Measurements from ENCODE around the gene TMEM178B.

Gene TMEM178B

DNA sequence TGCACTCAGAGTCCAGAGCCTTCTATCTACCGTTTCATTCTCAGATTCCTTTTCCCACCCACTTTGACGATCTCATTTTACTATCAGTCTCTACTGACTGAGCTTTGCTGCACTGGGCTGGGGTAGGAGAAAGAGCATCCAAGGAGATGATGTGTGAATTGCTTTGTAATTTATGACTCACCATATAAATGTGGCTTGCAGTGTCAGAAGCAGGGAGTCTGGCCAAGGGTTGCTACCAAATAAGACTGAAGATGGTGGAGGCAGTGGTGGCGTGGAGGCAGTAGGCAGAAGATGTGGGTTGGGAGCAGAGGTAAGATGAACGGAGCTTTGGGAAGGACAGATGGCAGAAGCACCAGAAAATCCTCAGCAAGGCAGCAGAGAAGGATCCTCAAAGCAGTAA, 404.0 kb downstream of the TMEM178B start:
- TF ChIP-seq POLR2AphosphoS5 (IDR thresholded peaks at IDR 0.05; ENCODE audit: borderline replicate concordance, low read depth, low read length) (no peak), FOXP2 (optimal IDR thresholded peaks at IDR 0.05; ENCODE audit: control extremely low read depth, extremely low read length, insufficient read depth) (no peak), EZH2 (IDR thresholded peaks at IDR 0.05) (no peak)
- no peaks in the 10 kb centered on the region for H3K36me3 ChIP-seq (ENCODE audit: insufficient read depth, low read length)
- no peak overlapping the region for H3K9ac ChIP-seq (ENCODE audit: insufficient read length)
- H3K9me3 ChIP-seq (ENCODE audit: low read depth, low read length) = no peaks in the 10 kb centered on the region
- no peak for DNase-seq (ENCODE audit: low read depth, low spot score)
- H3K27ac ChIP-seq = no peak overlapping the region
- no peak overlapping the region for H3K4me3 ChIP-seq

GRCh38 chr7:141478845-141479244, 405.0 kb downstream of the TMEM178B start:
- Histone ChIP-seq H3K27ac (no peak overlapping the region), H3K36me3 (ENCODE audit: insufficient read depth, low read length) (no peaks in the 10 kb centered on the region), H3K9ac (ENCODE audit: insufficient read length) (no peak overlapping the region), H3K4me3 (no peak overlapping the region), H3K9me3 (ENCODE audit: low read depth, low read length) (no peaks in the 10 kb centered on the region)
- no peak for DNase-seq (ENCODE audit: low read depth, low spot score)
- TF ChIP-seq POLR2AphosphoS5 (IDR thresholded peaks at IDR 0.05; ENCODE audit: borderline replicate concordance, low read depth, low read length) = no peak
- no peak for TF ChIP-seq FOXP2 (optimal IDR thresholded peaks at IDR 0.05; ENCODE audit: control extremely low read depth, extremely low read length, insufficient read depth)
- TF ChIP-seq EZH2 (IDR thresholded peaks at IDR 0.05) = no peak

DNA sequence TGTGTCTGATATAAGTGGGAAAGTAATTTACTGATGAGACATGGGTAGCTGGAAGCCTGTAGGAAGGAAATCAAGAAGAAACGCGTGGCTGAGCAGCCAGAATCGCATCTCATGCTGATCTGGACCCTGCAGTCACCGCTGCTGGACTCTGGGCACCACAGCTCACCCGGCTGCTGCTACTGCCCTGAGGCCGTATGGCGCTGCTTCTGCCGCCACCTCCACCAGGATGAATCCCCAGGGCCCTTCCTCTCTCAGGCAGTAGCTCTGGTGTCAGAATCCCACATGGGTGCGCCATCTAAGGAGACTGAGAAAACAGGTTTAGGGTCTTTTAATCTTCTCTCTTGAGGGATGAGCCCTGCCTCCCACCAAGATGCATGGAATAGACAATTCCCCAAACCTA, 407.1 kb downstream of the TMEM178B start:
- H3K9ac ChIP-seq (ENCODE audit: insufficient read length) = no peak overlapping the region
- DNase-seq (ENCODE audit: low read depth, low spot score) = no peak
- H3K27ac ChIP-seq = no peak overlapping the region
- H3K36me3 ChIP-seq (ENCODE audit: insufficient read depth, low read length) = no peaks in the 10 kb centered on the region
- TF ChIP-seq POLR2AphosphoS5 (IDR thresholded peaks at IDR 0.05; ENCODE audit: borderline replicate concordance, low read depth, low read length) (no peak), FOXP2 (optimal IDR thresholded peaks at IDR 0.05; ENCODE audit: control extremely low read depth, extremely low read length, insufficient read depth) (no peak), EZH2 (IDR thresholded peaks at IDR 0.05) (no peak)
- no peaks in the 10 kb centered on the region for H3K9me3 ChIP-seq (ENCODE audit: low read depth, low read length)
- H3K4me3 ChIP-seq = no peak overlapping the region

DNA sequence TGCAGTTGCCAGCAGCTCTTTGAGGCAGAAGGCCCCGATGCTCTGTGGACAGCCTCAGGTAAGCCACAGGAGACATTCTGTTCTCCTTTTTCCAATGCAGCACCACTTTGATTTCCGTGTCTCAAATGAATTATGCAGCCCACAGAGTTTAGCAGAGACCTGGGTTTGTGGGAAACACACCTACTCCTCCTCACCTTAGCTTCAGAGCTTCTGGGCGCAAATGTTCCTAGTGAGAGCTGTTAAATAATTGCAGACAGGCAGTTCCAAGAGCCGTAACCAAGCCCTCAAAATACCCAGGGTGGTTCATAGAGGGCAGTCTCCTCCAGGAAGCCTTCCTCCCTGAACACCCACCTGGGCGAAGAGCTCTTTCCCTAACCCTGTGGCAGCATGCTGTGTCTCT, 408.1 kb downstream of the TMEM178B start:
- Histone ChIP-seq H3K9ac (ENCODE audit: insufficient read length) (no peak overlapping the region), H3K9me3 (ENCODE audit: low read depth, low read length) (no peaks in the 10 kb centered on the region), H3K36me3 (ENCODE audit: insufficient read depth, low read length) (no peaks in the 10 kb centered on the region), H3K4me3 (no peak overlapping the region), H3K27ac (no peak overlapping the region)
- no peak for TF ChIP-seq EZH2 (IDR thresholded peaks at IDR 0.05)
- no peak for DNase-seq (ENCODE audit: low read depth, low spot score)

GRCh38 chr7:141483044-141483443, 409.2 kb downstream of the TMEM178B start:
- TF ChIP-seq POLR2AphosphoS5 (IDR thresholded peaks at IDR 0.05; ENCODE audit: borderline replicate concordance, low read depth, low read length) = no peak
- no peak for TF ChIP-seq EZH2 (IDR thresholded peaks at IDR 0.05)
- TF ChIP-seq FOXP2 (optimal IDR thresholded peaks at IDR 0.05; ENCODE audit: control extremely low read depth, extremely low read length, insufficient read depth) = no peak
- no peaks in the 10 kb centered on the region for H3K9me3 ChIP-seq (ENCODE audit: low read depth, low read length)
- H3K9ac ChIP-seq (ENCODE audit: insufficient read length) = no peak overlapping the region
- no peak overlapping the region for H3K27ac ChIP-seq
- H3K36me3 ChIP-seq (ENCODE audit: insufficient read depth, low read length) = no peaks in the 10 kb centered on the region
- H3K4me3 ChIP-seq = no peak overlapping the region
- no peak for DNase-seq (ENCODE audit: low read depth, low spot score)

DNA sequence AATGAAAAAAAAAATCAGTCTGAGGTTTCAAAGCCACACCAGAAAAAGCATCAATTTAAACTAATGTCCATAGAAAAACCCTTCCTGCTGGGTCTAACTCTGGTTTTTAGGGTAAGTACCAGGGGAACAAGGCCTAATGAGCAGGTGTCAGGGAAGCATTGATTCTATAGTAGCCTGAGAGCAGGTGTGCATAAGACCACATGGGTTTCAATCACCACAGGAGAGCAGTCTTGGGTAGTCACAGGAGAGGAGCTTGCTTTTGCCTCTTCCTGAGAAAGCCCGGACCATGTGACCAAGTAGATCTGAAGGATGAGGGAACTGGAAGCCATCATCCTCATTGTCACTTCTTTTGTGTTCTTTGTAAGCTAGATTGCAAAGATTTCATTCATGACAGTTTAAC, 411.0 kb downstream of the TMEM178B start:
- Histone ChIP-seq H3K27ac (no peak overlapping the region), H3K36me3 (ENCODE audit: insufficient read depth, low read length) (no peaks in the 10 kb centered on the region), H3K9ac (ENCODE audit: insufficient read length) (no peak overlapping the region), H3K9me3 (ENCODE audit: low read depth, low read length) (no peaks in the 10 kb centered on the region), H3K4me3 (no peak overlapping the region)
- DNase-seq (ENCODE audit: low read depth, low spot score) = no peak
- no peak for TF ChIP-seq FOXP2 (optimal IDR thresholded peaks at IDR 0.05; ENCODE audit: control extremely low read depth, extremely low read length, insufficient read depth)
- TF ChIP-seq EZH2 (IDR thresholded peaks at IDR 0.05) = no peak
- TF ChIP-seq POLR2AphosphoS5 (IDR thresholded peaks at IDR 0.05; ENCODE audit: borderline replicate concordance, low read depth, low read length) = no peak

- TF ChIP-seq EZH2 (IDR thresholded peaks at IDR 0.05) (no peak), FOXP2 (optimal IDR thresholded peaks at IDR 0.05; ENCODE audit: control extremely low read depth, extremely low read length, insufficient read depth) (no peak), POLR2AphosphoS5 (IDR thresholded peaks at IDR 0.05; ENCODE audit: borderline replicate concordance, low read depth, low read length) (no peak)
- no peak overlapping the region for H3K27ac ChIP-seq
- no peak for DNase-seq (ENCODE audit: low read depth, low spot score)
- H3K36me3 ChIP-seq (ENCODE audit: insufficient read depth, low read length) = no peaks in the 10 kb centered on the region
- no peak overlapping the region for H3K9ac ChIP-seq (ENCODE audit: insufficient read length)
- H3K9me3 ChIP-seq (ENCODE audit: low read depth, low read length) = no peaks in the 10 kb centered on the region
- H3K4me3 ChIP-seq = no peak overlapping the region
These were observed 413.1 kb downstream of the TMEM178B start for GRCh38 chr7:141486959-141487358.

DNA sequence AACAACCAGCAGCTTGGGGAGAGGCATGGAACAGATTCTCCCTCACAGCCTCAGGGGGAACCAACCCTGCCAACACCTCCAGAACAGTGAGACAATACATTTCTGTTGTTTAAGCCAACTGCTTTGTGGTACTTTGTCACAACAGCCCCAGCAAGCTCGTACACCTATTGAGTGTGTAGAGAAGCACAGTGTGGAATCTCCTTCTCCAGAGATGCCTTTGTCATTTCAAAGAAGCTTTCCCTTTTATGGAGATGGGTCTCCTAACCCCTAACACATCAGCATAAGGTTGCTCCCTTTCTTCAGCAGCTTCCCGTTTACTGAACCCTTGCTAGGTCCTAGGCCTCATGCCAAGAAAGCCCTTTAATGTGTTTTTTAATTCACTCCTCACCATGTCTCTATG, 416.6 kb downstream of the TMEM178B start:
- no peak for DNase-seq (ENCODE audit: low read depth, low spot score)
- TF ChIP-seq FOXP2 (optimal IDR thresholded peaks at IDR 0.05; ENCODE audit: control extremely low read depth, extremely low read length, insufficient read depth) = no peak
- TF ChIP-seq EZH2 (IDR thresholded peaks at IDR 0.05) = no peak
- TF ChIP-seq POLR2AphosphoS5 (IDR thresholded peaks at IDR 0.05; ENCODE audit: borderline replicate concordance, low read depth, low read length) = no peak
- H3K9ac ChIP-seq (ENCODE audit: insufficient read length) = no peak overlapping the region
- no peaks in the 10 kb centered on the region for H3K36me3 ChIP-seq (ENCODE audit: insufficient read depth, low read length)
- no peak overlapping the region for H3K27ac ChIP-seq
- H3K4me3 ChIP-seq = no peak overlapping the region
- no peaks in the 10 kb centered on the region for H3K9me3 ChIP-seq (ENCODE audit: low read depth, low read length)

GRCh38 chr7:141495057-141495456, 421.2 kb downstream of the TMEM178B start:
- H3K27ac ChIP-seq = no peak overlapping the region
- TF ChIP-seq POLR2AphosphoS5 (IDR thresholded peaks at IDR 0.05; ENCODE audit: borderline replicate concordance, low read depth, low read length) (no peak), EZH2 (IDR thresholded peaks at IDR 0.05) (no peak), FOXP2 (optimal IDR thresholded peaks at IDR 0.05; ENCODE audit: control extremely low read depth, extremely low read length, insufficient read depth) (no peak)

More at GRCh38 chr7:141495057-141495456, 421.2 kb downstream of the TMEM178B start:
- no peak overlapping the region for H3K4me3 ChIP-seq
- H3K9ac ChIP-seq (ENCODE audit: insufficient read length) = no peak overlapping the region
- DNase-seq (ENCODE audit: low read depth, low spot score) = no peak
- H3K36me3 ChIP-seq (ENCODE audit: insufficient read depth, low read length) = no peaks in the 10 kb centered on the region
- H3K9me3 ChIP-seq (ENCODE audit: low read depth, low read length) = no peaks in the 10 kb centered on the region
